DOHH2 (cell line): Measurements from ENCODE around the gene LRRTM4.

ENCODE experiments used
- H3F3A ChIP-seq: fragments of 200-600 bp; sonication (generic), shearing (Covaris generic); 2 replicates; pipeline ENCODE4 v1.6.0; 2016; ENCODE audit warnings: antibody characterized with exemption, mild to moderate bottlenecking; ENCODE audit not compliant: control insufficient read depth, insufficient read depth
- H3K27ac ChIP-seq: fragments of 200-600 bp; sonication (generic); 2 replicates; pipeline ENCODE4 v1.5.1; 2014; ENCODE audit warnings: low read depth, mild to moderate bottlenecking, low read length, moderate library complexity
- H3K27me3 ChIP-seq: fragments of 200-600 bp; sonication (generic); 2 replicates; pipeline ENCODE4 v1.6.1; 2014; ENCODE audit warnings: mild to moderate bottlenecking, low read length, mixed read lengths; ENCODE audit not compliant: control insufficient read depth
- H3K36me3 ChIP-seq: fragments of 200-600 bp; sonication (generic); 2 replicates; pipeline ENCODE4 v1.6.1; 2014; ENCODE audit warnings: mild to moderate bottlenecking, low read length, moderate library complexity, mixed read lengths; ENCODE audit not compliant: control insufficient read depth
- H3K4me1 ChIP-seq: fragments of 200-600 bp; sonication (generic); 2 replicates; pipeline ENCODE4 v1.6.1; 2014; ENCODE audit warnings: mild to moderate bottlenecking, low read length, mixed read lengths; ENCODE audit not compliant: control insufficient read depth
- H3K4me2 ChIP-seq: fragments of 200-600 bp; sonication (generic); 2 replicates; pipeline ENCODE4 v1.6.0; 2014; ENCODE audit warnings: mild to moderate bottlenecking, low read length, moderate library complexity
- H3K4me3 ChIP-seq: fragments of 200-600 bp; sonication (generic); 2 replicates; pipeline ENCODE4 v1.5.1; 2014; ENCODE audit warnings: mild to moderate bottlenecking, low read length, mixed read lengths
- H3K79me2 ChIP-seq: fragments of 200-600 bp; sonication (generic); 2 replicates; pipeline ENCODE4 v1.6.1; 2014; ENCODE audit warnings: mild to moderate bottlenecking, low read length, mixed read lengths; ENCODE audit not compliant: control insufficient read depth
- H3K9me2 ChIP-seq: fragments of 200-600 bp; sonication (generic); replicated peaks from 2 replicates; pipeline ENCODE4 v1.6.1; 2014; ENCODE audit warnings: mild to moderate bottlenecking, low read length, mixed read lengths; ENCODE audit not compliant: control insufficient read depth
- H3K9me3 ChIP-seq: fragments of 200-600 bp; sonication (generic); 2 replicates; pipeline ENCODE4 v1.6.1; 2014; ENCODE audit warnings: antibody characterized with exemption, low read length, mixed read lengths; ENCODE audit not compliant: control insufficient read depth, insufficient read depth
- H4K20me1 ChIP-seq: fragments of 200-600 bp; sonication (generic); 2 replicates; pipeline ENCODE4 v1.6.0; 2014; ENCODE audit warnings: low read depth, mild to moderate bottlenecking, antibody characterized with exemption, low read length, moderate library complexity; ENCODE audit not compliant: control insufficient read depth, insufficient read depth
- EZH2phosphoT487 ChIP-seq: fragments of 200-600 bp; sonication (generic); IDR thresholded peaks from 2 replicates; pipeline ENCODE4 v1.6.1; 2017; ENCODE audit warnings: borderline replicate concordance, mild to moderate bottlenecking, antibody characterized with exemption, low read length, moderate library complexity, mixed read lengths
- TF ChIP-seq, protein P1 (sequence below): fragments of 200-600 bp; sonication (generic); IDR thresholded peaks from one replicate; pipeline ENCODE4 v1.5.1; 2014; ENCODE audit warnings: antibody characterized with exemption, mild to moderate bottlenecking, low read depth, low read length; ENCODE audit not compliant: poor library complexity, severe bottlenecking

LRRTM4 gene

DNA sequence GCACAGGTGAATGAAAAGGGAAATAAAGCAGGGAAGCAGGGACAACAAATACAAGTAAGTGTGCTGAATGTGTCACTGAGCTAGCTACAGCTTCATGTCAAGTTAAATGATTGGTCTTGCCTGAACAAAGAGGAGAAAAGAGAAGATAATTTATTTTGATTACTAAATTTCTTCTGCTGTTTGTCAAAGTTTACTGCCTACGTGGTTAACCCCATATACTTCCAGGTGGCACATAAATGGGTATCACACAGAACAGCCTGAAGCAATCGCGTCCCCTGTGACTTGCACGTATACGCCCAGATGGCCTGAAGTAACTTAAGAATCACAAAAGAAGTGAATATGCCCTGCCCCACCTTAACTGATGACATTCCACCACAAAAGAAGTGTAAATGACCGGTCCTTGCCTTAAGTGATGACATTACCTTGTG, 434.2 kb downstream of the LRRTM4 start:
- TF ChIP-seq, protein P1, sequence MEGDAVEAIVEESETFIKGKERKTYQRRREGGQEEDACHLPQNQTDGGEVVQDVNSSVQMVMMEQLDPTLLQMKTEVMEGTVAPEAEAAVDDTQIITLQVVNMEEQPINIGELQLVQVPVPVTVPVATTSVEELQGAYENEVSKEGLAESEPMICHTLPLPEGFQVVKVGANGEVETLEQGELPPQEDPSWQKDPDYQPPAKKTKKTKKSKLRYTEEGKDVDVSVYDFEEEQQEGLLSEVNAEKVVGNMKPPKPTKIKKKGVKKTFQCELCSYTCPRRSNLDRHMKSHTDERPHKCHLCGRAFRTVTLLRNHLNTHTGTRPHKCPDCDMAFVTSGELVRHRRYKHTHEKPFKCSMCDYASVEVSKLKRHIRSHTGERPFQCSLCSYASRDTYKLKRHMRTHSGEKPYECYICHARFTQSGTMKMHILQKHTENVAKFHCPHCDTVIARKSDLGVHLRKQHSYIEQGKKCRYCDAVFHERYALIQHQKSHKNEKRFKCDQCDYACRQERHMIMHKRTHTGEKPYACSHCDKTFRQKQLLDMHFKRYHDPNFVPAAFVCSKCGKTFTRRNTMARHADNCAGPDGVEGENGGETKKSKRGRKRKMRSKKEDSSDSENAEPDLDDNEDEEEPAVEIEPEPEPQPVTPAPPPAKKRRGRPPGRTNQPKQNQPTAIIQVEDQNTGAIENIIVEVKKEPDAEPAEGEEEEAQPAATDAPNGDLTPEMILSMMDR = no peak
- TF ChIP-seq EZH2phosphoT487 = no peak
- Histone ChIP-seq H3K9me3 (no peaks in the 10 kb centered on the region), H3K4me2 (no peak overlapping the region), H3K4me3 (no peak overlapping the region), H3K79me2 (no peaks in the 10 kb centered on the region), H3K4me1 (peaks cover 24% of the 10 kb centered on the region), H3F3A (no peaks in the 10 kb centered on the region), H3K9me2 (no peaks in the 10 kb centered on the region), H3K36me3 (no peaks in the 10 kb centered on the region), H3K27me3 (no peaks in the 10 kb centered on the region), H4K20me1 (no peaks in the 10 kb centered on the region), H3K27ac (no peak overlapping the region)

DNA sequence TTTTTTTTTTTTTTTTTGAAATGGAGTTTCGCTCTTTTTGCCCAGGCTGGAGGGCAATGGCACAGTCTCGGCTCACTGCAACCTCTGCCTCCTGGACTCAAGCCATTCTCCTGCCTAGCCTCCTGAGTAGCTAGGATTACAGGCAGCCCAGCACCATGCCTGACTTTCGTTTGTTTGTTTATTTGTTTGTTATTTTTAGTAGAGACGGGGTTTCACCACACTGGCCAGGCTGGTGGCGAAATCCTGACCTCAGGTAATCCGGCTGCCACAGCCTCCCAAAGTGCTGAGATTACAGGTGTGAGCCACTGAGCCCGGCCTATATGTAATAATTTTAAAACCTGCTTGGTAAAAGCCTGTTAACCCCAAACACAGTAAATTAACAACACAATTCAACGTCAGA, 435.7 kb downstream of the LRRTM4 start:
- Histone ChIP-seq H3K9me2 (no peaks in the 10 kb centered on the region), H3K4me2 (peak overlapping the region; percentile 44), H3K36me3 (no peaks in the 10 kb centered on the region), H3K27me3 (no peaks in the 10 kb centered on the region), H3K9me3 (no peaks in the 10 kb centered on the region), H4K20me1 (no peaks in the 10 kb centered on the region), H3F3A (peaks cover 4% of the 10 kb centered on the region; the same call in 1 of the 2 replicates), H3K4me1 (peaks cover 24% of the 10 kb centered on the region), H3K79me2 (no peaks in the 10 kb centered on the region), H3K4me3 (peak overlapping the region; percentile 28), H3K27ac (0 out of 2 replicates have a peak overlapping the region, but pooled peaks have one; percentile 14)
- no peak for TF ChIP-seq EZH2phosphoT487
- TF ChIP-seq, protein P1 = no peak

DNA sequence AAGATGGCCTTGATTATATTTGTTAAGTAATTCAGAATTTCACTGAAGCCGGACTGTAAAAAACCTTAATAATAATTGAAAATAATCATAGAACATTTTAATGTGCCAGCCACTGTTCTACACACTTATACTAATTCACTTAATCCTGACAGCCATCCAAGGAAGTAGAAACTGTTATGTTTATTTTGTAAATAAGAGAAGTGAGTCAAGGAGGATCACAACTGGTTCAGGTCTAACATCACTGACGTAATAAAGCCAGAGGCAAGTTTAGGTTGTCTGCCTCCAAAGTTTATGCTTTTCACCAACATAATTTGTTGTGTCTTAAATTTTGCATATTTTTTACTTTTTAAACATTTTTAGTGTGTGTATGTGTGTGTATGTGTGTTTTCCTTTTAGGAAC, 436.1 kb downstream of the LRRTM4 start:
- H3K36me3 ChIP-seq = no peaks in the 10 kb centered on the region
- TF ChIP-seq EZH2phosphoT487 = no peak
- TF ChIP-seq, protein P1 = no peak
- H4K20me1 ChIP-seq = no peaks in the 10 kb centered on the region
- no peaks in the 10 kb centered on the region for H3K27me3 ChIP-seq
- peak overlapping the region; percentile 22; the same call in 1 of the 2 replicates for H3K4me2 ChIP-seq
- no peak overlapping the region for H3K4me3 ChIP-seq
- H3K9me3 ChIP-seq = no peaks in the 10 kb centered on the region
- H3K79me2 ChIP-seq = no peaks in the 10 kb centered on the region
- peaks cover 24% of the 10 kb centered on the region for H3K4me1 ChIP-seq
- H3K27ac ChIP-seq = no peak overlapping the region
- no peaks in the 10 kb centered on the region for H3K9me2 ChIP-seq
- peaks cover 4% of the 10 kb centered on the region; the same call in 1 of the 2 replicates for H3F3A ChIP-seq

DNA sequence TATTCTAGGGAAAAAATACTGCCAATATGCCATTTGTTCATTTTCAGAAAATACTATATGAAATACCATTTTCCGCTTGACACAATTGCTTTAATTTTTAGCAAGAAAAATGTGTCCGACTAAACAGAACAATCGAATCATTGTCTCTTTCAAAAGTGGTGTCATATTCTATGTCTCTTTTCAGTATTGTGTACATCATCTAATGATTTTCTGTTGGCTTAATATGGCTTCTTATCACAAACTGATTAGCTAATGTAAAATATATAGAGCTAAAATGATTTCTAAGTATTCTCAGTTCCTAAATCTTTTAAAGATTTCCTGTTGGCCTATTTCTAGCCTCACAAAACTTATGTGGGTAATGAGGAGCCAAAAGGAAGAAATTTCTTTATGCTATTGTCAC, 436.6 kb downstream of the LRRTM4 start:
- peaks cover 24% of the 10 kb centered on the region for H3K4me1 ChIP-seq
- no peaks in the 10 kb centered on the region for H3K27me3 ChIP-seq
- no peaks in the 10 kb centered on the region for H3K9me3 ChIP-seq
- no peak overlapping the region for H3K4me3 ChIP-seq
- H4K20me1 ChIP-seq = no peaks in the 10 kb centered on the region
- peak overlapping the region; percentile 22 for H3K4me2 ChIP-seq
- no peak overlapping the region for H3K27ac ChIP-seq
- TF ChIP-seq EZH2phosphoT487 = no peak
- TF ChIP-seq, protein P1 = no peak
- H3K9me2 ChIP-seq = no peaks in the 10 kb centered on the region
- H3K36me3 ChIP-seq = no peaks in the 10 kb centered on the region
- H3K79me2 ChIP-seq = no peaks in the 10 kb centered on the region
- H3F3A ChIP-seq = peaks cover 4% of the 10 kb centered on the region; the same call in 1 of the 2 replicates
